A673 (cell line): ENCODE measurements around the gene KIF1A. TPM values are rescaled to one million over a fixed set of nuclear protein-coding genes. Genes with fewer than 3 reads are reported as not detected.

Source experiments
- BruUV-seq: library from RNA; stranded (reverse); fragments of 400-500 nt; replicated peaks from 2 replicates; lab custom pipeline; 2021; lab: Mats Ljungman, UMichigan
- CTCF ChIA-PET: fragments of 300-600 bp; sonication (Branson Sonifier 250); formaldehyde crosslinking; loops from one replicate; lab custom pipeline; 2022; ENCODE audit warnings: antibody characterized with exemption; lab: Charles Lee
- POLR2A ChIA-PET: fragments of 300-600 bp; sonication (Branson Sonifier 250); formaldehyde crosslinking; loops from one replicate; lab custom pipeline; 2022; ENCODE audit warnings: antibody characterized with exemption; ENCODE audit not compliant: low non-redundant PET; lab: Charles Lee
- DNase-seq: peaks from one replicate; pipeline ENCODE4 v3.0.0-alpha.2; 2015; ENCODE audit warnings: low spot score
- H3K27ac ChIP-seq: fragments of 200-600 bp; sonication (generic); 2 replicates; pipeline ENCODE4 v1.5.1; 2016; ENCODE audit warnings: mixed run types, low read depth, mild to moderate bottlenecking, mixed read lengths, antibody characterized with exemption, low read length; ENCODE audit not compliant: poor library complexity, severe bottlenecking
- H3K27me3 ChIP-seq: fragments of 200-600 bp; sonication (generic); replicated peaks from 2 replicates; pipeline ENCODE4 v1.6.1; 2017; ENCODE audit warnings: mixed run types, low read depth, mild to moderate bottlenecking, mixed read lengths, antibody characterized with exemption, low read length; ENCODE audit not compliant: insufficient read depth, poor library complexity
- H3K36me3 ChIP-seq: fragments of 200-600 bp; sonication (generic); 2 replicates; pipeline ENCODE4 v1.6.1; 2016; ENCODE audit warnings: mixed run types, mild to moderate bottlenecking, mixed read lengths, antibody characterized with exemption, low read length; ENCODE audit not compliant: insufficient read depth, poor library complexity, severe bottlenecking
- H3K4me1 ChIP-seq: fragments of 200-600 bp; sonication (generic); 2 replicates; pipeline ENCODE4 v1.6.1; 2017; ENCODE audit warnings: mixed run types, mild to moderate bottlenecking, mixed read lengths, antibody characterized with exemption, low read length; ENCODE audit not compliant: insufficient read depth, poor library complexity, severe bottlenecking
- H3K4me3 ChIP-seq: fragments of 200-600 bp; sonication (generic); 2 replicates; pipeline ENCODE4 v1.5.1; 2016; ENCODE audit warnings: low read depth, mixed run types, mild to moderate bottlenecking, mixed read lengths, low read length; ENCODE audit not compliant: poor library complexity, severe bottlenecking
- H3K9me3 ChIP-seq: fragments of 200-600 bp; sonication (generic); 2 replicates; pipeline ENCODE4 v1.6.1; 2016; ENCODE audit warnings: mixed run types, low read depth, mild to moderate bottlenecking, mixed read lengths, antibody characterized with exemption, low read length; ENCODE audit not compliant: poor library complexity, severe bottlenecking
- EZH2 ChIP-seq: fragments of 200-600 bp; sonication (generic); IDR thresholded peaks from 2 replicates; pipeline ENCODE4 v1.6.1; 2017; ENCODE audit warnings: borderline replicate concordance, low read depth, mild to moderate bottlenecking, mixed read lengths, antibody characterized with exemption, low read length; ENCODE audit not compliant: poor library complexity, severe bottlenecking
- intact Hi-C: fragments of 100-400 bp; cut with micrococcal nuclease; formaldehyde crosslinking; loops from one replicate; pipeline ENCODE4 v1.10.0; 2022; ENCODE audit not compliant: unreplicated experiment
- total RNA-seq: library from RNA; stranded (reverse); gene quantifications from 2 replicates; pipeline ENCODE4 v1.2.3, GENCODE V29; 2021
- TF ChIP-seq, protein P1 (sequence below): fragments of 300-800, 200-600 bp; sonication (generic); conservative IDR thresholded peaks from 2 replicates; pipeline ENCODE4 v1.5.1; 2017; ENCODE audit warnings: low read depth, mild to moderate bottlenecking, antibody characterized with exemption, low read length, moderate library complexity, mixed read lengths

The KIF1A gene
- total RNA-seq, 1 experiment from 2014 or later: 330 TPM

DNA sequence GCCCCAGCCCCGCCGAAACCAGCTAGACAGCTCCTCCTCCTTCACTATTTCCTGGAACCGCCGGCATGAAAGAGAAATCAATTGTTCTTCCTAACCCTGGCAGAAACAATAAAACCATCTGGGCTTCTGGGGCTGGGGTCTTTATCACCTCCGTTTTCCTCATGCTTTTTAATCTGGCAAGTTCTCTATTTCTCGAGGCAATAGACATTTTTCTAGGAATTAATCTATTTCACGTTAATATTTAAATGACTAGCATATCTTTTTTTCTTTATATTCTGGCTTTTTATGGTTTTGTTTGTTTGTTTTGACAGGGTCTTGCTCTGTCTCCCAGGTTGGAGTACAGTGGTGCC lies 1.4 kb upstream of the KIF1A start:
- ChIA-PET CTCF (interaction anchor here (0.7 kb wide), 1 partner anchor 43 kb away, joined by 3 read pairs; no protein-coding TSS in a partner anchor), POLR2A (interaction anchor here (0.6 kb wide), 1 partner anchor 20 kb away, joined by 6 read pairs; no protein-coding TSS in a partner anchor)
- Histone ChIP-seq H3K4me3 (peak overlapping the region; percentile 86), H3K36me3 (no peaks in the 10 kb centered on the region), H3K9me3 (no peaks in the 10 kb centered on the region), H3K4me1 (peaks cover 16% of the 10 kb centered on the region), H3K27ac (no peak overlapping the region), H3K27me3 (peaks cover 22% of the 10 kb centered on the region)
- no peak for DNase-seq
- BruUV-seq: no TSS peak
- TF ChIP-seq EZH2: no peak
- TF ChIP-seq, protein P1, sequence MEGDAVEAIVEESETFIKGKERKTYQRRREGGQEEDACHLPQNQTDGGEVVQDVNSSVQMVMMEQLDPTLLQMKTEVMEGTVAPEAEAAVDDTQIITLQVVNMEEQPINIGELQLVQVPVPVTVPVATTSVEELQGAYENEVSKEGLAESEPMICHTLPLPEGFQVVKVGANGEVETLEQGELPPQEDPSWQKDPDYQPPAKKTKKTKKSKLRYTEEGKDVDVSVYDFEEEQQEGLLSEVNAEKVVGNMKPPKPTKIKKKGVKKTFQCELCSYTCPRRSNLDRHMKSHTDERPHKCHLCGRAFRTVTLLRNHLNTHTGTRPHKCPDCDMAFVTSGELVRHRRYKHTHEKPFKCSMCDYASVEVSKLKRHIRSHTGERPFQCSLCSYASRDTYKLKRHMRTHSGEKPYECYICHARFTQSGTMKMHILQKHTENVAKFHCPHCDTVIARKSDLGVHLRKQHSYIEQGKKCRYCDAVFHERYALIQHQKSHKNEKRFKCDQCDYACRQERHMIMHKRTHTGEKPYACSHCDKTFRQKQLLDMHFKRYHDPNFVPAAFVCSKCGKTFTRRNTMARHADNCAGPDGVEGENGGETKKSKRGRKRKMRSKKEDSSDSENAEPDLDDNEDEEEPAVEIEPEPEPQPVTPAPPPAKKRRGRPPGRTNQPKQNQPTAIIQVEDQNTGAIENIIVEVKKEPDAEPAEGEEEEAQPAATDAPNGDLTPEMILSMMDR: no peak
- intact Hi-C loops: no loop called here

DNA sequence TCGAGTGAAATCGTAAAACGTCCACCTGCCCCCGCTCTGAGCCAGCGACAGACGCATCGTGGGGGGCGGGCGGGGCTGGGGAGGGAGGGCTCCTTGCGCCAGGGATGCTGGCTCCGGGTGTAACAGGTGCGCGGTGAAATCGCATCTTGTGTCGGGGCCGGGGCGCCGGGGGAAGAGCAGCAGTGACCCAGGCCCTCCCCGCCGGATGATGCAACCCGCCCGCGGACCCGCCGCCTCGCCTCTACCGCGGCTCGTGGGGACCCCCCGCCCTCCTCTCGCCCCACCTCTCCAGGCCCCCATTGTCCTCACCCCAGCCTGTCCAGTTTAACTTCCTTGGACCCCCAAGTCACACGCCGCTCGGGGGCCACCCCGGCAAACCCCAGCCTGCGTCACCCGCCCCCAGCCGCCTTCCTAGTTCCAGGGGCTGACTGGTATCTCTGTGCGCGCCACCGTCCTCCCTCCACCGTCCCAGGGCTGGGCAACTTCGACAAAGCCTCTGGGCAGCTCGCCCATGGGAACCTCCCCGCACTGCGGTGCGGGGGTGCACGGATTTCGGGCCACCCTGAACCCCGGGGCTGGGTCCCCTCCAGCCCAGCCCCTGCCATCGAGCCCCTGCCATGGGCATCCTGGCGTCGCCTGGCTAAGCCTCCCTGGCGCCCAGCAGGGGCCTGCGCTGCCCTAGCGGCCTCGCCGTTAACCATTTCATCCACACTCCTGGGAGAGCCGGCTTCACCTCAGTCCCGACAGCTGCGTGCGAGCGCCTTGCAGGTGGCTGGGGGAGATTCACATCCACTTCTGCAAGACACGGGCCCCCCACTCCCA lies 799 bp upstream of the KIF1A start:
- peak; percentile 61 for DNase-seq
- peak overlapping the region; percentile 86 for H3K4me3 ChIP-seq
- ChIA-PET CTCF (interaction anchor here (0.7 kb wide), 1 partner anchor 43 kb away, joined by 3 read pairs; no protein-coding TSS in a partner anchor), POLR2A (interaction anchor here (0.6 kb wide), 1 partner anchor 19 kb away, joined by 6 read pairs; no protein-coding TSS in a partner anchor)
- peak overlapping the region; percentile 82 for H3K27ac ChIP-seq
- TF ChIP-seq EZH2: no peak
- TF ChIP-seq, protein P1: 0 out of 2 replicates have a peak, but pooled peaks have one; percentile 16
- no TSS peak for BruUV-seq
- peaks cover 16% of the 10 kb centered on the region for H3K4me1 ChIP-seq
- H3K36me3 ChIP-seq: no peaks in the 10 kb centered on the region
- H3K27me3 ChIP-seq: peaks cover 19% of the 10 kb centered on the region
- intact Hi-C loops: no loop called here
- no peaks in the 10 kb centered on the region for H3K9me3 ChIP-seq

DNA sequence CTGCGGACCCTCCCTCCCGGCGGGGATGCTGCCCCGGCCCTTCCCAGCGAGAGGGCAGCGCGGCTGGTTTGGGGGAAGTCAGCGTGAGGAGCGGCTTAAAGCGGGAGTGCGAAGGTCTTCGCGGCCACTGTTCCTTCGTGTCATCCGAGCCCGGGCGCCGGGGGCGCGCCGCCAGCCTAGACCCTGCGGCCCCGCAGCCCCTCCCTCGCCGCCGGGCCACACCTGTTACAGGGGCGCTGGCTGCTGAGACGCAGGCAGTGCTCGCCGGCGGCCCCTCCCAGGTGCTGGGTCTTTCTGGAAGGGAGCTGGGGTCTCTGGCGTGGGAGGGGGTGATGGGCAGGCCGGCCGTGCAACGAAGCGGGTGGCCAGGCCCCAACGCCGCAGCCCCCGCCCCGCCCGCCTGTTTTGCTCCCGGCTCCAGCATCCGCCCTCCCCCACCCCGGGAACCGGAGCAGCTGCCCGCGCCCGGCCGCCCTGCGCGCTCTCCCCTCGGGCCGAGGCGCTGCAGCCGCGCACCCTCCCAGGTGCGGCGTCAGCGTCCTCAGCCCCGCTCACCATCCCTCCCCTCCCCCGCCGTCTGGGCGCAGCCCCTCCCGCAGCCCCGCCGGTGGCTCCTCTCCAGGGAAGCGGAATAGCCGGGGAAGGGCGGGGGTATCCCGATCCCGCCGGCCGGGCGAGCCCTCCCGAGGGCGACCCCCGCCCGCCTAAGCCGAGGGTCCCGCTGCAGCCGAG lies 727 bp downstream of the KIF1A start:
- Histone ChIP-seq H3K27ac (peak overlapping the region; percentile 78), H3K27me3 (peaks cover 14% of the 10 kb centered on the region), H3K4me3 (peak overlapping the region; percentile 86), H3K9me3 (peaks cover 4% of the 10 kb centered on the region), H3K36me3 (no peaks in the 10 kb centered on the region), H3K4me1 (peaks cover 16% of the 10 kb centered on the region)
- BruUV-seq: no TSS peak
- no peak for TF ChIP-seq EZH2
- TF ChIP-seq, protein P1: no peak
- ChIA-PET POLR2A (interaction anchor here (0.6 kb wide), 1 partner anchor 17 kb away, joined by 8 read pairs; no protein-coding TSS in a partner anchor), CTCF (interaction anchor here (0.6 kb wide), 1 partner anchor 61 kb away, joined by 21 read pairs; no protein-coding TSS in a partner anchor)
- DNase-seq: peak; percentile 23
- intact Hi-C loops: no loop called here
